ENCODE results near the gene ENO1. TPM values are rescaled to one million over a fixed set of nuclear protein-coding genes. Genes with fewer than 3 reads are reported as not detected.
A peak's percentile ranks its signal among the peaks of the same experiment; 100 is the strongest.

Gene ENO1
- total RNA-seq, 1 donor from 2014 or later, result 1,663 TPM

GRCh38 chr1:8814865-8815264 is 63.6 kb downstream of the ENO1 start:
- H3K36me3 ChIP-seq (ENCODE audit: insufficient read depth, low read length), result no peaks in the 10 kb centered on the region
- H3K4me1 ChIP-seq (ENCODE audit: insufficient read depth, low read length), result peaks cover 29% of the 10 kb centered on the region
- H3K79me2 ChIP-seq (ENCODE audit: insufficient read depth, low read length), result peaks cover 58% of the 10 kb centered on the region
- no peaks in the 10 kb centered on the region for H3K9me3 ChIP-seq (ENCODE audit: insufficient read depth, low read depth, low read length)
- H4K20me1 ChIP-seq (ENCODE audit: insufficient read depth, low read length), result peaks cover 18% of the 10 kb centered on the region
- no peak overlapping the region for H2AFZ ChIP-seq (ENCODE audit: low read depth, low read length)
- H3K9ac ChIP-seq (ENCODE audit: low read length), result no peak overlapping the region
- Mint-ChIP-seq H3K4me1 (ENCODE audit: low read depth, unreplicated experiment) (peaks cover 24% of the 10 kb centered on the region), H3K4me3 (ENCODE audit: unreplicated experiment) (peak overlapping the region; percentile 95), H3K9me3 (ENCODE audit: unreplicated experiment) (no peaks in the 10 kb centered on the region), H3K27me3 (ENCODE audit: low read depth, unreplicated experiment) (no peaks in the 10 kb centered on the region), H3K36me3 (ENCODE audit: low read depth, unreplicated experiment) (no peaks in the 10 kb centered on the region), H3K27ac (ENCODE audit: unreplicated experiment) (no peak overlapping the region)
- H3K27me3 ChIP-seq (ENCODE audit: insufficient read depth, low read length), result no peaks in the 10 kb centered on the region
- no peak overlapping the region for H3K27ac ChIP-seq (ENCODE audit: low read depth, low read length)
- FAIRE-seq, result no peak
- TF ChIP-seq CTCF (IDR thresholded peaks at IDR 0.05; ENCODE audit: insufficient read depth, low read depth, low read length) (no peak), EZH2 (IDR thresholded peaks at IDR 0.05; ENCODE audit: insufficient read depth, low read length) (no peak)
- no peak overlapping the region for H3K4me3 ChIP-seq (ENCODE audit: insufficient read depth, low read depth, low read length)
- H3K4me2 ChIP-seq (ENCODE audit: low read length), result peak overlapping the region; percentile 29
- no peak for DNase-seq (ENCODE audit: low read depth)

- peaks cover 58% of the 10 kb centered on the region for H3K79me2 ChIP-seq (ENCODE audit: insufficient read depth, low read length)
- no peaks in the 10 kb centered on the region for H3K9me3 ChIP-seq (ENCODE audit: insufficient read depth, low read depth, low read length)
- H3K27me3 ChIP-seq (ENCODE audit: insufficient read depth, low read length), result no peaks in the 10 kb centered on the region
- no peak overlapping the region for H2AFZ ChIP-seq (ENCODE audit: low read depth, low read length)
- no peak overlapping the region for H3K27ac ChIP-seq (ENCODE audit: low read depth, low read length)
- H3K4me3 ChIP-seq (ENCODE audit: insufficient read depth, low read depth, low read length), result no peak overlapping the region
- peak overlapping the region; percentile 0 for H3K4me2 ChIP-seq (ENCODE audit: low read length)
- Mint-ChIP-seq H3K27me3 (ENCODE audit: low read depth, unreplicated experiment) (no peaks in the 10 kb centered on the region), H3K36me3 (ENCODE audit: low read depth, unreplicated experiment) (no peaks in the 10 kb centered on the region), H3K27ac (ENCODE audit: unreplicated experiment) (peak overlapping the region; percentile 71), H3K4me3 (ENCODE audit: unreplicated experiment) (peak overlapping the region; percentile 95), H3K4me1 (ENCODE audit: low read depth, unreplicated experiment) (peaks cover 24% of the 10 kb centered on the region), H3K9me3 (ENCODE audit: unreplicated experiment) (no peaks in the 10 kb centered on the region)
- no peak overlapping the region for H3K9ac ChIP-seq (ENCODE audit: low read length)
- no peak for FAIRE-seq
- H4K20me1 ChIP-seq (ENCODE audit: insufficient read depth, low read length), result peaks cover 18% of the 10 kb centered on the region
- peaks cover 29% of the 10 kb centered on the region for H3K4me1 ChIP-seq (ENCODE audit: insufficient read depth, low read length)
- no peak for DNase-seq (ENCODE audit: low read depth)
- no peaks in the 10 kb centered on the region for H3K36me3 ChIP-seq (ENCODE audit: insufficient read depth, low read length)
- TF ChIP-seq EZH2 (IDR thresholded peaks at IDR 0.05; ENCODE audit: insufficient read depth, low read length), result no peak
- no peak for TF ChIP-seq CTCF (IDR thresholded peaks at IDR 0.05; ENCODE audit: insufficient read depth, low read depth, low read length)
These were observed 64.5 kb downstream of the ENO1 start for GRCh38 chr1:8813991-8814390.

- H2AFZ ChIP-seq (ENCODE audit: low read depth, low read length), result no peak overlapping the region
- no peaks in the 10 kb centered on the region for H3K27me3 Mint-ChIP-seq (ENCODE audit: low read depth, unreplicated experiment)
- peak overlapping the region; percentile 27 for H3K4me3 Mint-ChIP-seq (ENCODE audit: unreplicated experiment)
- H3K4me1 ChIP-seq (ENCODE audit: insufficient read depth, low read length), result peaks cover 29% of the 10 kb centered on the region
- FAIRE-seq (no peak), DNase-seq (ENCODE audit: low read depth) (peak; percentile 71)
- H3K9me3 ChIP-seq (ENCODE audit: insufficient read depth, low read depth, low read length), result no peaks in the 10 kb centered on the region
- H3K27me3 ChIP-seq (ENCODE audit: insufficient read depth, low read length), result no peaks in the 10 kb centered on the region
- H3K4me1 Mint-ChIP-seq (ENCODE audit: low read depth, unreplicated experiment), result peaks cover 20% of the 10 kb centered on the region
- peaks cover 23% of the 10 kb centered on the region for H4K20me1 ChIP-seq (ENCODE audit: insufficient read depth, low read length)
- peak overlapping the region; percentile 62 for H3K4me2 ChIP-seq (ENCODE audit: low read length)
- no peaks in the 10 kb centered on the region for H3K36me3 ChIP-seq (ENCODE audit: insufficient read depth, low read length)
- TF ChIP-seq EZH2 (IDR thresholded peaks at IDR 0.05; ENCODE audit: insufficient read depth, low read length) (no peak), CTCF (IDR thresholded peaks at IDR 0.05; ENCODE audit: insufficient read depth, low read depth, low read length) (no peak)
- H3K27ac ChIP-seq (ENCODE audit: low read depth, low read length), result no peak overlapping the region
- H3K9me3 Mint-ChIP-seq (ENCODE audit: unreplicated experiment), result no peaks in the 10 kb centered on the region
- H3K36me3 Mint-ChIP-seq (ENCODE audit: low read depth, unreplicated experiment), result no peaks in the 10 kb centered on the region
- peak overlapping the region; percentile 21 for H3K9ac ChIP-seq (ENCODE audit: low read length)
- no peak overlapping the region for H3K4me3 ChIP-seq (ENCODE audit: insufficient read depth, low read depth, low read length)
- peaks cover 59% of the 10 kb centered on the region for H3K79me2 ChIP-seq (ENCODE audit: insufficient read depth, low read length)
- H3K27ac Mint-ChIP-seq (ENCODE audit: unreplicated experiment), result peak overlapping the region; percentile 71
These were observed 65.3 kb downstream of the ENO1 start for GRCh38 chr1:8813016-8813763.

Measured in astrocyte (in vitro differentiated cells and primary cell).